Tibial nerve (tissue), 4 donors: ENCODE results near the gene PATL2.
"Not testable (repeated sequence)": the region's sequence is repeated elsewhere in the genome, so short reads cannot be mapped to it uniquely, and the experiment has no call there.

Experiments
- CTCF ChIP-seq, 5 experiments: fragments of 200-600 bp in 3 of 5; fragments of 450-650 bp in 2 of 5; sonication (generic) in 3 of 5; IDR thresholded peaks; one replicate each; pipeline ENCODE4 v1.5.1; 2016 to 2019; ENCODE audit warnings: antibody characterized with exemption in 5 of 5, mild to moderate bottlenecking in 3 of 5, moderate library complexity in 2 of 5
- EP300 ChIP-seq, 2 donors: sonication (generic); formaldehyde crosslinking; IDR thresholded peaks; one replicate each; pipeline ENCODE4 v1.6.1; 2017; ENCODE audit warnings: antibody characterized with exemption in 2 of 2, mild to moderate bottlenecking in 1 of 2
- POLR2A ChIP-seq, 2 donors: fragments of 450-650 bp; IDR thresholded peaks; one replicate each; pipeline ENCODE4 v1.6.1; 2017; ENCODE audit warnings: antibody characterized with exemption in 2 of 2, mild to moderate bottlenecking in 2 of 2, moderate library complexity in 2 of 2

GRCh38 chr15:44690245-44690644, 20.9 kb downstream of the PATL2 start:
- TF ChIP-seq CTCF, POLR2A, EP300 (IDR thresholded peaks at IDR 0.05): not testable (repeated sequence)
